ENCODE measurements around the gene GLDC. TPM values are rescaled to one million over a fixed set of nuclear protein-coding genes. Genes with fewer than 3 reads are reported as not detected.

GLDC gene
- total RNA-seq, 4 donors from 2014 or later: 2.4 to 7.4 (median 4.8) TPM

GRCh38 chr9:6579613-6580012 lies 65.9 kb downstream of the GLDC start:
- Histone ChIP-seq H3K27me3 (no peaks in the 10 kb centered on the region), H3K4me3 (no peak overlapping the region), H3K4me1 (no peaks in the 10 kb centered on the region), H3K9me3 (no peaks in the 10 kb centered on the region), H3K27ac (no peak overlapping the region), H3K36me3 (no peaks in the 10 kb centered on the region)
- WGBS: 73% methylated on average over 6 of the region's 6 CpGs
- TF ChIP-seq POLR2A (IDR thresholded peaks at IDR 0.05) (no peak), POLR2AphosphoS5 (IDR thresholded peaks at IDR 0.05) (no peak), CTCF (IDR thresholded peaks at IDR 0.05) (no peak), EP300 (IDR thresholded peaks at IDR 0.05) (no peak)
- DNase-seq (ENCODE audit: low spot score in 2 of 2): no peak

GRCh38 chr9:6576987-6577386 lies 68.5 kb downstream of the GLDC start:
- peaks cover 8% of the 10 kb centered on the region for H3K27me3 ChIP-seq
- no peak for DNase-seq (ENCODE audit: low spot score in 2 of 2)
- no peaks in the 10 kb centered on the region for H3K4me1 ChIP-seq
- no peaks in the 10 kb centered on the region for H3K9me3 ChIP-seq
- no peak for TF ChIP-seq POLR2AphosphoS5 (IDR thresholded peaks at IDR 0.05)
- no peak for TF ChIP-seq POLR2A (IDR thresholded peaks at IDR 0.05)
- TF ChIP-seq CTCF (IDR thresholded peaks at IDR 0.05): no peak
- no peak for TF ChIP-seq EP300 (IDR thresholded peaks at IDR 0.05)
- no peak overlapping the region for H3K4me3 ChIP-seq
- no peak overlapping the region for H3K27ac ChIP-seq
- H3K36me3 ChIP-seq: no peaks in the 10 kb centered on the region
- 86% methylated on average over 6 of the region's 6 CpGs for WGBS

DNA sequence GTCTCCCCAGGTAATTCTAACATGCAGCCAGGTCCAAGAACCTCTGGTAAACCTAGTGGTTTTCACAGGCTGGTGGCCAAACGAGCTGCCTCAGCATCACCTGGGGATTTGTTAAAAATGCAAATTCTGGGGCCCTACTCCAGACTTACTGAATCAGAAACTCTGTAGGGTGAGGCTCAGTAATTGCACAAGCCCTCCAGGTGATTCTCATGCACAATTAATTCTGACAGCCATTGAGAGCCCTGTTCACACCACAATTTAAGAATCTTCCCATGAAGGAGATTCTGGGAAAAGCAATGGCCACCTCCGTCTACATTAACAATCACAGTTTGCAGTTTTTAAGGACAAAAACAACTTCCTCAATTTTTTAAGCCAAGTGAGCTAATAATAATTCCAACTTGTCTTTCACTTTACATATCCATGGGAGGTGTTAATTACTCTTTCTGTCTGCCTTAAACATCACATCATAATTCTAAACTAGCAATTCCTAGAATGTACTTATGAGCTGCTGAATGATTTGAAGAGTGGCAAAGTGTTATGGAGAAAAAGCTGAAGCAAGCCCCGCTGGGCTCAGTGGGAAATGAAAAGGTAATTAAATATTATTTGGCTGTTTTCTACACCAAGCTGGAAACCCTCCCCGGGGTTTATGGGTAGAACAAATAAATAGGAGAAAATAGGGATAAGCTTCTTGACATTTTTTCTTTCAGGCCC lies 70.0 kb downstream of the GLDC start:
- H3K4me3 ChIP-seq: no peak overlapping the region
- no peak for DNase-seq (ENCODE audit: low spot score in 2 of 2)
- no peaks in the 10 kb centered on the region for H3K9me3 ChIP-seq
- no peak overlapping the region for H3K27ac ChIP-seq
- no peaks in the 10 kb centered on the region for H3K4me1 ChIP-seq
- WGBS: 68% methylated on average over 4 of the region's 4 CpGs
- no peaks in the 10 kb centered on the region for H3K36me3 ChIP-seq
- peaks cover 8% of the 10 kb centered on the region for H3K27me3 ChIP-seq
- TF ChIP-seq CTCF (IDR thresholded peaks at IDR 0.05) (no peak), EP300 (IDR thresholded peaks at IDR 0.05) (no peak), POLR2AphosphoS5 (IDR thresholded peaks at IDR 0.05) (no peak), POLR2A (IDR thresholded peaks at IDR 0.05) (no peak)

- Histone ChIP-seq H3K4me1 (peaks cover 13% of the 10 kb centered on the region), H3K36me3 (no peaks in the 10 kb centered on the region), H3K27ac (no peak overlapping the region), H3K27me3 (peaks cover 2% of the 10 kb centered on the region), H3K4me3 (no peak overlapping the region), H3K9me3 (no peaks in the 10 kb centered on the region)
- 64% methylated on average over 5 of the region's 5 CpGs for WGBS
- TF ChIP-seq EP300 (IDR thresholded peaks at IDR 0.05) (no peak), POLR2AphosphoS5 (IDR thresholded peaks at IDR 0.05) (no peak), POLR2A (IDR thresholded peaks at IDR 0.05) (no peak), CTCF (IDR thresholded peaks at IDR 0.05) (no peak)
- no peak for DNase-seq (ENCODE audit: low spot score in 2 of 2)
These were observed 78.4 kb downstream of the GLDC start for GRCh38 chr9:6567140-6567591.

GRCh38 chr9:6566409-6567139 lies 79.0 kb downstream of the GLDC start:
- no peak for DNase-seq (ENCODE audit: low spot score in 2 of 2)
- Histone ChIP-seq H3K27me3 (no peaks in the 10 kb centered on the region), H3K9me3 (no peaks in the 10 kb centered on the region), H3K36me3 (no peaks in the 10 kb centered on the region), H3K4me1 (peaks cover 13% of the 10 kb centered on the region), H3K4me3 (no peak overlapping the region), H3K27ac (no peak overlapping the region)
- 59% methylated on average over 10 of the region's 10 CpGs for whole genome bisulfite sequencing
- TF ChIP-seq EP300 (IDR thresholded peaks at IDR 0.05): no peak
- TF ChIP-seq POLR2A (IDR thresholded peaks at IDR 0.05): no peak
- TF ChIP-seq POLR2AphosphoS5 (IDR thresholded peaks at IDR 0.05): no peak
- no peak for TF ChIP-seq CTCF (IDR thresholded peaks at IDR 0.05)

All from suprapubic skin (tissue), 4 donors.